KMS-11 (cell line): Measurements from ENCODE around the gene CAMTA1.
"Not testable (repeated sequence)": the region's sequence is repeated elsewhere in the genome, so short reads cannot be mapped to it uniquely, and the experiment has no call there.

Source experiments
- H2AFZ ChIP-seq: fragments of 200-600 bp; sonication (generic); 2 replicates; pipeline ENCODE4 v1.6.1; 2016; ENCODE audit warnings: antibody characterized with exemption, mixed run types, low read depth
- H3K27ac ChIP-seq: fragments of 200-600 bp; sonication (generic); 2 replicates; pipeline ENCODE4 v1.6.1; 2016; ENCODE audit warnings: mild to moderate bottlenecking, mixed run types
- H3K27me3 ChIP-seq: fragments of 200-600 bp; sonication (generic); 2 replicates; pipeline ENCODE4 v1.6.1; 2017; ENCODE audit warnings: mild to moderate bottlenecking, low read depth, mixed run types, moderate library complexity; ENCODE audit not compliant: insufficient read depth
- H3K36me3 ChIP-seq: fragments of 200-600 bp; sonication (generic); 2 replicates; pipeline ENCODE4 v1.6.1; 2017; ENCODE audit warnings: mild to moderate bottlenecking, mixed run types; ENCODE audit not compliant: insufficient read depth
- H3K4me1 ChIP-seq: fragments of 200-600 bp; sonication (generic); 2 replicates; pipeline ENCODE4 v1.6.1; 2016; ENCODE audit warnings: mild to moderate bottlenecking, low read depth, mixed run types; ENCODE audit not compliant: poor library complexity, severe bottlenecking
- H3K4me2 ChIP-seq: fragments of 200-600 bp; sonication (generic); 2 replicates; pipeline ENCODE4 v1.7.0; 2016; ENCODE audit warnings: mild to moderate bottlenecking, mixed run types
- H3K4me3 ChIP-seq: fragments of 200-600 bp; sonication (generic); IDR thresholded peaks from 2 replicates; pipeline ENCODE4 v1.6.1; 2017; ENCODE audit warnings: low read depth, low read length, mixed read lengths; ENCODE audit not compliant: insufficient read depth
- H3K79me2 ChIP-seq: fragments of 200-600 bp; sonication (generic); 2 replicates; pipeline ENCODE4 v1.6.1; 2016; ENCODE audit warnings: low read depth, mixed run types; ENCODE audit not compliant: insufficient read depth
- H3K9ac ChIP-seq: fragments of 200-600 bp; sonication (generic); 2 replicates; pipeline ENCODE4 v1.6.1; 2016; ENCODE audit warnings: mild to moderate bottlenecking, mixed run types
- H4K20me1 ChIP-seq: fragments of 200-600 bp; sonication (generic); 2 replicates; pipeline ENCODE4 v1.6.1; 2016; ENCODE audit warnings: mild to moderate bottlenecking, mixed run types; ENCODE audit not compliant: insufficient read depth
- TF ChIP-seq, protein P1 (sequence below): fragments of 200-600 bp; sonication (generic); conservative IDR thresholded peaks from 2 replicates; pipeline ENCODE4 v1.6.1; 2017; ENCODE audit warnings: low read depth, mild to moderate bottlenecking, antibody characterized with exemption, low read length, moderate library complexity, mixed read lengths

CAMTA1 gene

GRCh38 chr1:7692005-7692404, 906.8 kb downstream of the CAMTA1 start:
- no peaks in the 10 kb centered on the region for H3K4me1 ChIP-seq
- H4K20me1 ChIP-seq, result no peaks in the 10 kb centered on the region
- no peak overlapping the region for H2AFZ ChIP-seq
- H3K27ac ChIP-seq, result no peak overlapping the region
- no peaks in the 10 kb centered on the region for H3K36me3 ChIP-seq
- no peak overlapping the region for H3K4me2 ChIP-seq
- TF ChIP-seq, protein P1, sequence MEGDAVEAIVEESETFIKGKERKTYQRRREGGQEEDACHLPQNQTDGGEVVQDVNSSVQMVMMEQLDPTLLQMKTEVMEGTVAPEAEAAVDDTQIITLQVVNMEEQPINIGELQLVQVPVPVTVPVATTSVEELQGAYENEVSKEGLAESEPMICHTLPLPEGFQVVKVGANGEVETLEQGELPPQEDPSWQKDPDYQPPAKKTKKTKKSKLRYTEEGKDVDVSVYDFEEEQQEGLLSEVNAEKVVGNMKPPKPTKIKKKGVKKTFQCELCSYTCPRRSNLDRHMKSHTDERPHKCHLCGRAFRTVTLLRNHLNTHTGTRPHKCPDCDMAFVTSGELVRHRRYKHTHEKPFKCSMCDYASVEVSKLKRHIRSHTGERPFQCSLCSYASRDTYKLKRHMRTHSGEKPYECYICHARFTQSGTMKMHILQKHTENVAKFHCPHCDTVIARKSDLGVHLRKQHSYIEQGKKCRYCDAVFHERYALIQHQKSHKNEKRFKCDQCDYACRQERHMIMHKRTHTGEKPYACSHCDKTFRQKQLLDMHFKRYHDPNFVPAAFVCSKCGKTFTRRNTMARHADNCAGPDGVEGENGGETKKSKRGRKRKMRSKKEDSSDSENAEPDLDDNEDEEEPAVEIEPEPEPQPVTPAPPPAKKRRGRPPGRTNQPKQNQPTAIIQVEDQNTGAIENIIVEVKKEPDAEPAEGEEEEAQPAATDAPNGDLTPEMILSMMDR, result no peak
- H3K79me2 ChIP-seq, result no peaks in the 10 kb centered on the region
- H3K27me3 ChIP-seq, result peaks cover 5% of the 10 kb centered on the region; the same call in 1 of the 2 replicates
- H3K9ac ChIP-seq, result no peak overlapping the region
- no peak overlapping the region for H3K4me3 ChIP-seq

GRCh38 chr1:7693037-7693436, 907.8 kb downstream of the CAMTA1 start:
- H3K36me3 ChIP-seq, H3K79me2 ChIP-seq, H3K27ac ChIP-seq, H3K4me3 ChIP-seq, H3K9ac ChIP-seq, H4K20me1 ChIP-seq, H3K4me2 ChIP-seq, H3K4me1 ChIP-seq, H2AFZ ChIP-seq, H3K27me3 ChIP-seq: not testable (repeated sequence)

DNA sequence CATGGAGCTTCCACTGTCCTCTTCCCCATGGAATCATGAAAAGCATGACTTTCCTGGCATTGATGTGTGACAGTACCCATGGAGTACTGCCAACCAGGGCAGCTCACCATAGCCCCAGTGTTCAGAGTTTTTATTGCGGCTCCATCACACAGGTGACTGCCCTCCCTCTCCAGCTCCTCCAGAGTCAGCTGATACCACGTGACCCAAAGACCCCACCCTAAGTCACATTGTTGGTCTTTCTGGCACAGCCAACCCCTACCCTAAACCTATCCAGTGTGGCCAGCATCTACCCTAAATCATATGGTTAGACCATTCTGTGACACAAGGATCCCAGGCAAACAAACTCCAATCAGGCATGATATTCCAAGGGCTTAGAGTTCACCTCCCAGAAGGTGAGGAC, 908.4 kb downstream of the CAMTA1 start:
- no peak overlapping the region for H3K27ac ChIP-seq
- no peaks in the 10 kb centered on the region for H4K20me1 ChIP-seq
- 0 out of 2 replicates have a peak, but pooled peaks cover 2% of the 10 kb centered on the region for H3K27me3 ChIP-seq
- no peak overlapping the region for H3K4me3 ChIP-seq
- H2AFZ ChIP-seq, result no peak overlapping the region
- H3K36me3 ChIP-seq, result no peaks in the 10 kb centered on the region
- no peaks in the 10 kb centered on the region for H3K4me1 ChIP-seq
- TF ChIP-seq, protein P1, result no peak
- H3K4me2 ChIP-seq, result no peak overlapping the region
- H3K79me2 ChIP-seq, result no peaks in the 10 kb centered on the region
- no peak overlapping the region for H3K9ac ChIP-seq

DNA sequence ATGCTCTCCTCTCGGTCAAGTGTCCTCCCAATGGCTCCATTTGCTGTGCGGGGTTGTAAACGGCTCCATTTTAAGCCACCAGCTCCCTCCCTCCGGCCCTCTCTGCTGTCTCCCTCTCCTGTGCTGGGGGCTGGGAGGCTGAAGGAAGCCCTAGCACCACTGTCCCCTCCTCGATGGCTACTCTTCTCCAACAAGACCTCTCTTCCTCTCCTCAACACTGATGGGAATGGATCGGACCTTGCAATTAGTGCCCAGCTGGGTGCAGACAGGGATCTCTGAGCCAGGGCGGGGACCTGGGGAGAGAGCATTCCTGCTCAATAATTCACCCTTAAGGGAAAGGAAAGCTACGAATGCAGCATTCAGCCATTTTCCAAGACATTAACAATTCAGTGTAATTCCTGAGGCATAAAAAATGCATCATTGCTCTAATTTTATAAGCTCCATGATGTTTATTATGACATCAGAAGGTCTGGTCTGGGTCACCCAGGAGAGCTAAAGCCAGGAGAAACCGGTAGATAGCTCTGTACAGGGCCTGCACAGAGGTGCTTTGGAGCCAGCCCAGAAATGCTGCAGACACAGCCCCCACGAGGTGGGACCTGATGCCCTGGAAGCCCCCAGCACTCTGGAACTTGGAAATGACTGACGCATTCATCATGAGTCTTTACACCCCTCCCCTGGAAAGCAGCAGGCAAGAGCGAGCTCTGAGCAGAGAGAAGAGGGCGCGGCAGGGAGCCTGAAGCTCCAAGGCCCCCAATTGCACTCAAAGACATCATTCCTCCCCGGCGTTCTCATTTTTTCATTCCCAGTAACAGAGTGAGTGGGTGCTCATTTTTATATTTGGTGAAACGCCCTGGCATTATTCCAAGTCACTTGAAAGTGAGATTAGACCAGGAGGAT, 909.6 kb downstream of the CAMTA1 start:
- Histone ChIP-seq H3K79me2 (no peaks in the 10 kb centered on the region), H3K4me3 (no peak overlapping the region), H3K4me2 (no peak overlapping the region), H2AFZ (no peak overlapping the region), H4K20me1 (no peaks in the 10 kb centered on the region), H3K9ac (no peak overlapping the region), H3K27me3 (0 out of 2 replicates have a peak, but pooled peaks cover 2% of the 10 kb centered on the region), H3K36me3 (no peaks in the 10 kb centered on the region), H3K27ac (no peak overlapping the region), H3K4me1 (no peaks in the 10 kb centered on the region)
- TF ChIP-seq, protein P1, result no peak
